OCI-LY3 (cell line): ENCODE measurements around the gene MXRA8.

Experiments
- H2AFZ ChIP-seq: fragments of 200-600, 300-600 bp; shearing (Covaris generic); 2 replicates; pipeline ENCODE4 v1.6.0; 2014; ENCODE audit warnings: antibody characterized with exemption, low read depth, low read length
- H3K27ac ChIP-seq: fragments of 200-600, 300-600 bp; sonication (generic); 2 replicates; pipeline ENCODE4 v1.5.1; 2014; ENCODE audit warnings: mild to moderate bottlenecking, low read length, moderate library complexity, mixed read lengths
- H3K27me3 ChIP-seq: fragments of 200-600, 300-600 bp; sonication (generic); 2 replicates; pipeline ENCODE4 v1.6.1; 2014; ENCODE audit warnings: low read depth, low read length, mixed read lengths
- H3K36me3 ChIP-seq: fragments of 200-600, 300-600 bp; sonication (generic); replicated peaks from 2 replicates; pipeline ENCODE3; 2014; ENCODE audit warnings: low read depth, low read length, mixed read lengths
- H3K4me1 ChIP-seq: fragments of 300-600, 200-600 bp; sonication (generic); 2 replicates; pipeline ENCODE4 v1.6.1; 2014; ENCODE audit warnings: low read length, mixed read lengths
- H3K4me2 ChIP-seq: fragments of 200-600, 300-600 bp; sonication (generic); 2 replicates; pipeline ENCODE4 v1.6.1; 2014; ENCODE audit warnings: low read length, mixed read lengths
- H3K4me3 ChIP-seq: fragments of 300-600, 200-600 bp; sonication (generic); 2 replicates; pipeline ENCODE4 v1.5.1; 2014; ENCODE audit warnings: antibody characterized with exemption, mild to moderate bottlenecking, low read length, moderate library complexity
- H3K79me2 ChIP-seq: fragments of 300-600, 200-600 bp; shearing (Covaris generic); 2 replicates; pipeline ENCODE4 v1.6.1; 2014; ENCODE audit warnings: mild to moderate bottlenecking, low read length, mixed read lengths
- H3K9ac ChIP-seq: fragments of 300-600, 200-600 bp; shearing (Covaris generic); 2 replicates; pipeline ENCODE4 v1.6.0; 2014; ENCODE audit warnings: mild to moderate bottlenecking, low read length, moderate library complexity
- H3K9me3 ChIP-seq: fragments of 200-600, 300-600 bp; shearing (Covaris generic); 2 replicates; pipeline ENCODE4 v1.6.1; 2014; ENCODE audit warnings: low read length, mixed read lengths; ENCODE audit not compliant: insufficient read depth
- H4K20me1 ChIP-seq: fragments of 200-600, 300-600 bp; sonication (generic); 2 replicates; pipeline ENCODE4 v1.6.1; 2016; ENCODE audit warnings: low read length, mixed read lengths; ENCODE audit not compliant: insufficient read depth
- EZH2phosphoT487 ChIP-seq: fragments of 200-600 bp; shearing (Covaris generic); IDR thresholded peaks from 2 replicates; pipeline ENCODE4 v1.6.1; 2018; ENCODE audit warnings: antibody characterized with exemption, mixed run types, low read depth
- TF ChIP-seq, protein P1 (sequence below): fragments of 200-600, 300-600 bp; sonication (generic); IDR thresholded peaks from 2 replicates; pipeline ENCODE4 v1.5.1; 2014; ENCODE audit warnings: antibody characterized with exemption, low read length, low read depth

MXRA8 gene

DNA sequence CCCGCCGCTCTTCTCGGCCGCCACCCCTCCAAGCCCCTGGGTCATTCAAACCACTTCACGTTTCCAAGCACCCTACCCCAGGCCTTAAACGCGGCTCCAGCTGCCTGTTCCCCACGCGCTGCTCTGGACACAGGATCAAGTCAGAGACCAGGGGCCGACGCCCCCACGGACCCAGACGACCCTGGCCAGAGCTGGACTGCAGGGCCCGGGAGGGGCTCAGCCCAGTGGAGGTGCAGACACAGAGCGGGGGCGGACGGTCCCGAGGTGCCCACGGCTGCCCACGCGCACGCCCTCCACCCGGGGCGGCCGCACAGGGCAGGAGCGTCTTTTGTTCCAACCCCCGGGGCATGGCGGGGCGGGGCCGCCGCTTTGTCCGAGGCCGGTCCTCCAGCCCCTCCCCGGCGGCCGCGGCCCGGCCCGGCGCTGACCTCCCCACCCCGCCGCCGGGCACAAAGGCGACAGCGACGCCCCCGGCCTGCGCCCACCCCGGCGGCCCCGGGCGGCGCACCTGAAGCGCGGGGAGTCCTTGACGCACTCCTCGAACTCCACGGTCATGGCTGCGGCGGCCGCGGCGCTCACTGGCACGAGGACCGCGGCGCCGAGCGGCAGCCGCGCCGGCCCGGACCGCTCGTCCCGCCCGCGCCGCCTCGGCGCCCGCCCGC is 51.0 kb downstream of the MXRA8 start:
- Histone ChIP-seq H3K4me1 (peaks cover 27% of the 10 kb centered on the region), H3K27ac (no peak overlapping the region), H3K79me2 (peaks cover 4% of the 10 kb centered on the region), H3K27me3 (no peaks in the 10 kb centered on the region), H4K20me1 (0 out of 2 replicates have a peak, but pooled peaks cover 3% of the 10 kb centered on the region), H3K36me3 (peaks cover 7% of the 10 kb centered on the region), H3K9me3 (no peaks in the 10 kb centered on the region), H3K9ac (peak overlapping the region; percentile 58), H3K4me3 (peak overlapping the region; percentile 81), H2AFZ (no peak overlapping the region), H3K4me2 (peak overlapping the region; percentile 66)
- no peak for TF ChIP-seq EZH2phosphoT487
- TF ChIP-seq, protein P1, sequence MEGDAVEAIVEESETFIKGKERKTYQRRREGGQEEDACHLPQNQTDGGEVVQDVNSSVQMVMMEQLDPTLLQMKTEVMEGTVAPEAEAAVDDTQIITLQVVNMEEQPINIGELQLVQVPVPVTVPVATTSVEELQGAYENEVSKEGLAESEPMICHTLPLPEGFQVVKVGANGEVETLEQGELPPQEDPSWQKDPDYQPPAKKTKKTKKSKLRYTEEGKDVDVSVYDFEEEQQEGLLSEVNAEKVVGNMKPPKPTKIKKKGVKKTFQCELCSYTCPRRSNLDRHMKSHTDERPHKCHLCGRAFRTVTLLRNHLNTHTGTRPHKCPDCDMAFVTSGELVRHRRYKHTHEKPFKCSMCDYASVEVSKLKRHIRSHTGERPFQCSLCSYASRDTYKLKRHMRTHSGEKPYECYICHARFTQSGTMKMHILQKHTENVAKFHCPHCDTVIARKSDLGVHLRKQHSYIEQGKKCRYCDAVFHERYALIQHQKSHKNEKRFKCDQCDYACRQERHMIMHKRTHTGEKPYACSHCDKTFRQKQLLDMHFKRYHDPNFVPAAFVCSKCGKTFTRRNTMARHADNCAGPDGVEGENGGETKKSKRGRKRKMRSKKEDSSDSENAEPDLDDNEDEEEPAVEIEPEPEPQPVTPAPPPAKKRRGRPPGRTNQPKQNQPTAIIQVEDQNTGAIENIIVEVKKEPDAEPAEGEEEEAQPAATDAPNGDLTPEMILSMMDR: no peak

- no peaks in the 10 kb centered on the region for H3K9me3 ChIP-seq
- TF ChIP-seq, protein P1: no peak
- TF ChIP-seq EZH2phosphoT487: no peak
- H3K9ac ChIP-seq: peak overlapping the region; percentile 58; the same call in 1 of the 2 replicates
- peak overlapping the region; percentile 66 for H3K4me2 ChIP-seq
- H3K27ac ChIP-seq: no peak overlapping the region
- peaks cover 4% of the 10 kb centered on the region for H3K79me2 ChIP-seq
- peaks cover 6% of the 10 kb centered on the region for H3K36me3 ChIP-seq
- peaks cover 27% of the 10 kb centered on the region for H3K4me1 ChIP-seq
- no peak overlapping the region for H2AFZ ChIP-seq
- H3K27me3 ChIP-seq: no peaks in the 10 kb centered on the region
- 0 out of 2 replicates have a peak, but pooled peaks cover 3% of the 10 kb centered on the region for H4K20me1 ChIP-seq
- peak overlapping the region; percentile 81 for H3K4me3 ChIP-seq
Observed at GRCh38 chr1:1306661-1307260, 51.6 kb downstream of the MXRA8 start.

GRCh38 chr1:1306070-1306660 is 52.2 kb downstream of the MXRA8 start:
- Histone ChIP-seq H2AFZ (no peak overlapping the region), H3K27me3 (no peaks in the 10 kb centered on the region), H4K20me1 (0 out of 2 replicates have a peak, but pooled peaks cover 3% of the 10 kb centered on the region), H3K79me2 (peaks cover 4% of the 10 kb centered on the region), H3K27ac (no peak overlapping the region), H3K9ac (peak overlapping the region; percentile 25; the same call in 1 of the 2 replicates), H3K4me1 (peaks cover 27% of the 10 kb centered on the region), H3K9me3 (no peaks in the 10 kb centered on the region), H3K36me3 (peaks cover 2% of the 10 kb centered on the region), H3K4me2 (peak overlapping the region; percentile 66), H3K4me3 (peak overlapping the region; percentile 81)
- TF ChIP-seq EZH2phosphoT487: no peak
- TF ChIP-seq, protein P1: no peak; the same call in 1 of the 2 replicates

GRCh38 chr1:1305300-1306069 is 52.9 kb downstream of the MXRA8 start:
- Histone ChIP-seq H3K9me3 (no peaks in the 10 kb centered on the region), H3K27ac (no peak overlapping the region), H3K9ac (peak overlapping the region; percentile 25; the same call in 1 of the 2 replicates), H3K4me2 (peak overlapping the region; percentile 66), H2AFZ (no peak overlapping the region), H4K20me1 (0 out of 2 replicates have a peak, but pooled peaks cover 3% of the 10 kb centered on the region), H3K4me1 (peaks cover 27% of the 10 kb centered on the region), H3K27me3 (no peaks in the 10 kb centered on the region), H3K79me2 (peaks cover 4% of the 10 kb centered on the region), H3K4me3 (peak overlapping the region; percentile 39), H3K36me3 (no peaks in the 10 kb centered on the region)
- TF ChIP-seq, protein P1: no peak
- TF ChIP-seq EZH2phosphoT487: no peak
